ENCODE results near the gene ACOX2. TPM values are rescaled to one million over a fixed set of nuclear protein-coding genes. Genes with fewer than 3 reads are reported as not detected.

The ACOX2 gene
- polyA plus RNA-seq, 3 donors, result 2.4 to 2.5 (median 2.4) TPM

DNA sequence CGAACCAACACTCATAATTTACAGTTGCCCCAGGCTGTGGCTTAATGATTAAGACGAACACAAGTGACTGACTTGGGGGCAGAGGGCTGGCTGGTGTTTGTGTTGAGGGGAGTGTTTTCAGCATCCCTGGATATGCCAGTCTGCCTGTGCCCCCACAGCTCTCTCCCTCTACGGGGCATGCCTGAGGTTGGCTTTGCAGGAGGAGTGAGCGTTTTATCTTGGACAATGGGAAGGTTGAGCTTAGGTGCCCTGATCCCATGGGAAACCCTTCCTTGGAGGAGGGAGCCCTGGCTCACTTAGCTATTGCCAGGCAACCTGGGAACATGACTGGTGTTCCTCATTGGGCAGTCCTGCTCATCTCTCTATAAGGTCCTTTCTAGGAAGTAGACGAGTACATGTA, 22.6 kb upstream of the ACOX2 start:
- Mint-ChIP-seq H3K9me3 (peaks cover 0 to 2% (median 0%) of the 10 kb centered on the region in 7 donors), H3K27me3 (ENCODE audit: low read depth in 3 of 3) (peaks cover 2 to 7% (median 3%) of the 10 kb centered on the region in 3 donors), H3K4me1 (no peaks in the 10 kb centered on the region), H3K27ac (no peak overlapping the region), H3K4me3 (no peak overlapping the region), H3K36me3 (no peaks in the 10 kb centered on the region)
- Histone ChIP-seq H3K4me2 (replicated peaks; ENCODE audit: extremely low read depth, low read length, poor library complexity, severe bottlenecking) (no peak overlapping the region), H3K27ac (ENCODE audit: low read depth in 1 of 2, low read length in 2 of 2) (no peak overlapping the region), H2AFZ (ENCODE audit: insufficient read depth, low read depth, low read length, poor library complexity, severe bottlenecking) (no peak overlapping the region), H3K9me3 (replicated peaks in 1 of 2; ENCODE audit: control insufficient read depth in 1 of 2, insufficient read depth in 1 of 2, low read length in 2 of 2) (no peaks in the 10 kb centered on the region), H3K4me3 (replicated peaks in 1 of 3; ENCODE audit: low read depth in 2 of 3, low read length in 3 of 3) (no peak overlapping the region), H4K20me1 (ENCODE audit: insufficient read depth, low read length) (no peaks in the 10 kb centered on the region), H3K27me3 (ENCODE audit: control insufficient read depth in 2 of 2, insufficient read depth in 2 of 2, low read length in 2 of 2) (no peaks in the 10 kb centered on the region), H3K36me3 (replicated peaks in 1 of 2; ENCODE audit: control insufficient read depth in 1 of 2, insufficient read depth in 2 of 2, low read length in 2 of 2) (no peaks in the 10 kb centered on the region), H3K9ac (ENCODE audit: insufficient read depth, low read length, poor library complexity, severe bottlenecking) (no peak overlapping the region), H3K4me1 (ENCODE audit: control insufficient read depth in 1 of 2, insufficient read depth in 2 of 2, low read length in 2 of 2) (no peaks in the 10 kb centered on the region), H3K79me2 (ENCODE audit: insufficient read depth, low read length) (no peaks in the 10 kb centered on the region)
- DNase-seq, result no peak
- intact Hi-C loops (cut with micrococcal nuclease), result no loop called here
- WGBS (ENCODE audit: insufficient coverage), result 100% methylated on average over 1 of the region's 5 CpGs
- TF ChIP-seq, protein P1, sequence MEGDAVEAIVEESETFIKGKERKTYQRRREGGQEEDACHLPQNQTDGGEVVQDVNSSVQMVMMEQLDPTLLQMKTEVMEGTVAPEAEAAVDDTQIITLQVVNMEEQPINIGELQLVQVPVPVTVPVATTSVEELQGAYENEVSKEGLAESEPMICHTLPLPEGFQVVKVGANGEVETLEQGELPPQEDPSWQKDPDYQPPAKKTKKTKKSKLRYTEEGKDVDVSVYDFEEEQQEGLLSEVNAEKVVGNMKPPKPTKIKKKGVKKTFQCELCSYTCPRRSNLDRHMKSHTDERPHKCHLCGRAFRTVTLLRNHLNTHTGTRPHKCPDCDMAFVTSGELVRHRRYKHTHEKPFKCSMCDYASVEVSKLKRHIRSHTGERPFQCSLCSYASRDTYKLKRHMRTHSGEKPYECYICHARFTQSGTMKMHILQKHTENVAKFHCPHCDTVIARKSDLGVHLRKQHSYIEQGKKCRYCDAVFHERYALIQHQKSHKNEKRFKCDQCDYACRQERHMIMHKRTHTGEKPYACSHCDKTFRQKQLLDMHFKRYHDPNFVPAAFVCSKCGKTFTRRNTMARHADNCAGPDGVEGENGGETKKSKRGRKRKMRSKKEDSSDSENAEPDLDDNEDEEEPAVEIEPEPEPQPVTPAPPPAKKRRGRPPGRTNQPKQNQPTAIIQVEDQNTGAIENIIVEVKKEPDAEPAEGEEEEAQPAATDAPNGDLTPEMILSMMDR (IDR thresholded peaks at IDR 0.05), result no peak

DNA sequence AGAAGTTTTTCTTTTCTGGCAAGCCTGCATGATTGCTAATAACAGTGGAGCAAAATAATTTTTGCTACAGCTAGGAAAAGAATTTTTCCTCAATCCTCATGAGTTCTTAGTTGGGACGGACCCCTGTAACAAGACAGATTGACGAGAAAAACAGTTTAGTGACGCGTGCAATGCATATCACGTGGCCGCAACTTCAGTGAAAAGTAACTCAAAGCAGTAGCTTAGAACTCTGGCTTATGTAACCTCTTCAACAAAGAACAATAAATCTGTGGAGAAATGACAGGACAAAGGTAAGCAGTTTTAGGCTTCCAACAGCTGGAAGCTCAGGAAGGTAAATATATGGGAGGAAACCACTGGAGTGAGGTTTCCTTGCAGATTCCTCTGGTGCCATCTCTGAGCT, 20.5 kb upstream of the ACOX2 start:
- Mint-ChIP-seq H3K27ac (no peak overlapping the region), H3K4me1 (no peaks in the 10 kb centered on the region), H3K36me3 (no peaks in the 10 kb centered on the region), H3K4me3 (no peak overlapping the region), H3K9me3 (peaks cover 0 to 5% (median 0%) of the 10 kb centered on the region in 7 donors), H3K27me3 (ENCODE audit: low read depth in 3 of 3) (peaks cover 2 to 7% (median 5%) of the 10 kb centered on the region in 3 donors)
- Histone ChIP-seq H4K20me1 (ENCODE audit: insufficient read depth, low read length) (no peaks in the 10 kb centered on the region), H3K27ac (ENCODE audit: low read depth in 1 of 2, low read length in 2 of 2) (no peak overlapping the region), H3K79me2 (ENCODE audit: insufficient read depth, low read length) (no peaks in the 10 kb centered on the region), H3K4me3 (replicated peaks in 1 of 3; ENCODE audit: low read depth in 2 of 3, low read length in 3 of 3) (no peak overlapping the region), H2AFZ (ENCODE audit: insufficient read depth, low read depth, low read length, poor library complexity, severe bottlenecking) (no peak overlapping the region), H3K4me1 (ENCODE audit: control insufficient read depth in 1 of 2, insufficient read depth in 2 of 2, low read length in 2 of 2) (no peaks in the 10 kb centered on the region), H3K36me3 (replicated peaks in 1 of 2; ENCODE audit: control insufficient read depth in 1 of 2, insufficient read depth in 2 of 2, low read length in 2 of 2) (no peaks in the 10 kb centered on the region), H3K4me2 (replicated peaks; ENCODE audit: extremely low read depth, low read length, poor library complexity, severe bottlenecking) (no peak overlapping the region), H3K9ac (ENCODE audit: insufficient read depth, low read length, poor library complexity, severe bottlenecking) (no peak overlapping the region), H3K27me3 (ENCODE audit: control insufficient read depth in 2 of 2, insufficient read depth in 2 of 2, low read length in 2 of 2) (no peaks in the 10 kb centered on the region), H3K9me3 (replicated peaks in 1 of 2; ENCODE audit: control insufficient read depth in 1 of 2, insufficient read depth in 1 of 2, low read length in 2 of 2) (no peaks in the 10 kb centered on the region)
- DNase-seq, result no peak
- intact Hi-C loops (cut with micrococcal nuclease), result no loop called here
- 90% methylated on average over 2 of the region's 6 CpGs for WGBS (ENCODE audit: insufficient coverage)
- TF ChIP-seq, protein P1 (IDR thresholded peaks at IDR 0.05), result no peak
